Occipital lobe (tissue), 2 donors: ENCODE measurements around the gene WNK1. TPM values are rescaled to one million over a fixed set of nuclear protein-coding genes. Genes with fewer than 3 reads are reported as not detected.
"Not testable (repeated sequence)": the region's sequence is repeated elsewhere in the genome, so short reads cannot be mapped to it uniquely, and the experiment has no call there.

Source experiments
- DNase-seq: peaks from one replicate; lab custom pipeline; 2025; lab: John Stamatoyannopoulos, UW
- total RNA-seq: library from RNA; depleted of rRNA; stranded (reverse); fragments of >200 nt; gene quantifications from one replicate; pipeline ENCODE4 v1.2.3, GENCODE V29; 2014

The WNK1 gene
- 84.2 TPM for total RNA-seq

DNA sequence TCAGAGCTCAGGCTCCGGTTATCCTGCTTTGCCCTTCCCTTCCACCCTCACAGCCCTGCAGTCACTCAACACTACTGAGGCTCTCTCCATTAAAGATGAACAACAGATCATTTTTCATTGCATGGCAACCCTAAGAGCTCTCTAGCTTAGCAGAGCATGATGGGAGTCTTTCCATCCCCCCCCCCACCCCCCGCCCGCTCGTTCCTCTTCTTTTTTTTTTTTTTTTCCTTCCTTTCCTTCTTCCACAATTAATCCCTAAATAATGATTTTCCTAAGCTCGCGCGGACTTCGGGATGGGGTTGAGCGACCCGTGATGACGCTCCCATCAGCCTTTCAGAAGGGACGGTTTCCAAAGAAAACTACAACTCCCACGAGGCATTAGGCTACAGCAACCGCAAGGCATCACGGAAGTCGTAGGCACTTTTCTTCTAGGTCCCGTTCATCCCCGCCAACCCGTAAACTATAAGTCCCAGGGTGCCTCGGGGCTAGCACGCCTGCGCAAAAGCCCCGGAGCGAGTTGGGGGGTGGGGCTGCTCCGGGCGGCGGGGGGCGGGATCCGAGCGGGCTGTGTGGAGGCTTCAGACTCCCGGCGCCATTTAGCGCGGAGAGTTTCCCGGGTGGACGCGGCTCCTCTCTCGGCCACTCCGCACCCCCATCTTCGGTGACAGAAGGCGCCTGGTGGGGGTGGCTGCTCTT, at the start of gene WNK1:
TSS of gene WNK1 (plus strand) at position 581 of the 696 bp plus-strand sequence. CDS start 987 bp downstream, outside the sequence.
- DNase-seq = peak; percentile 98

DNA sequence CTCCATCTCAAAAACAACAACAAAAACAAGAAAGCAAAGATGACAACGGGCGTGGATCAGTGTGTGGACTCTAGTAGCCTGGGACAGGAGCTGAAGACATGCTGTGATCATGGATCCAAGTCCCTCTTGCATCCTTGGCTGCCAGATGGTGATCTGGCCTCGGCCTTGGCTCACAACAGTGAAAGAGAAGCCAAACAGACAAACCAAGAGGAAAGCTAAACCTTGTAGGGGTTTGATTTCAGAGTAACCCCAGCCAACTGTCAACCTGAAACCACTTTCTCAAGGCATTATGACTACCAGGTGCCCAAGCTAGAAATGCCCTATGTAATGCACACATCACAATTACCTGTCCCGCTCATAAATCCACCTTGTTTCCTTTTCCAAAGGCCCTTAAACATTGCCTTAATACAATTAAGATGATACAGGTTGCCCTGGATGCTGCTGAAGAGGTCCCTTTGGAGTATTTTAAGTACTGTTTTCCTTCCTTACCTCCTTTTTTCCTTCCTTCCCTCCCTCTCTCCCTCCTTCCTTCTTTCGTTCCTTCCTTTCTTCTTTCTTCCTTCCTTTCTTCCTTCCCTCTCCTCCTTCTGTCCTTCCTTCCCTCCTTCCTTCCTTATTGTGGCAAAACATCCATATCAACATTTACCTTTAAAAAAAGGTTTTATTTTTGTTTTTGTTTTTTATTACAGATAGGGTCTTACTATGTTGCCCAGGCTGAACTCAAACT, 47.7 kb upstream of the WNK1 start:
- DNase-seq = no peak

DNA sequence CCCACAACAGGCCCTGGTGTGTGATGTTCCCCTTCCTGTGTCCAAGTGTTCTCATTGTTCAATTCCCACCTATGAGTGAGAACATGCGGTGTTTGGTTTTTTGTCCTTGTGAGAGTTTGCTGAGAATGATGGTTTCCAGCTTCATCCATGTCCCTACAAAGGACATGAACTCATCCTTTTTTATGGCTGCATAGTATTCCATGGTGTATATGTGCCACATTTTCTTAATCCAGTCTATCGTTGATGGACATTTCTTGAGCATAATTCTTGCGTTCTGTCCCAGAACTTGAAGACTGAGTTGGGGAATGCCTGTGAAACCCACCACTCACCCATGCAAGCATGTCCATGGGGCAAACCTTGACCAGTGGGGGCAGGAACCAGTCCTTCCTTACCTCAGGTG, 44.3 kb upstream of the WNK1 start:
- not testable (repeated sequence) for DNase-seq

DNA sequence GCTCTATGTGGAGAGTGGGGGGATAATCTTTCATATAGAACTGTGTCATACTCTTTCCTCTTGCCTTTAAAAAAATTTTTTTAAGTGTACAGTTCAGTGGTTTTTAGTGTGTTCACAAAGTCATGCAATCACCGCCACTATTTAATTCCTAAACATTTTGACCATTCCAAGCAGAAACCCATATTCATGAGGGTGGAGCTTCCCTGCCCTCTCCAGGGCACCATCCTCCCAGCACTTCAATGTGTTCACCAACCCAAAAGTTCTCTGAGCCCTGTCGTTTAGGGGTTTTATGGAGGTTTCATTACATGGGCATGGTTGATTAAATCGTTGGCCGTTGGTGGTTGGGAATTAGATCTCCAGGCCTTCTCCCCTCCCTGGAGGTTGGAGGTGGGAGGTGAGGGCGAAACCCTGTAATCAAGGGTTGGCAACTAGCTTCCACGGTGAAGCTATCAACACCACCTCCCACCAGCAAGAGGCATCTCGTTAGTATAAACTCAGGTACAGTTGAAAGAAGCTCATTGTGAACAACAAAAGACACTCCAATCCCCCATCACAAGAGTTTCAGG, 42.8 kb upstream of the WNK1 start:
- no peak for DNase-seq

DNA sequence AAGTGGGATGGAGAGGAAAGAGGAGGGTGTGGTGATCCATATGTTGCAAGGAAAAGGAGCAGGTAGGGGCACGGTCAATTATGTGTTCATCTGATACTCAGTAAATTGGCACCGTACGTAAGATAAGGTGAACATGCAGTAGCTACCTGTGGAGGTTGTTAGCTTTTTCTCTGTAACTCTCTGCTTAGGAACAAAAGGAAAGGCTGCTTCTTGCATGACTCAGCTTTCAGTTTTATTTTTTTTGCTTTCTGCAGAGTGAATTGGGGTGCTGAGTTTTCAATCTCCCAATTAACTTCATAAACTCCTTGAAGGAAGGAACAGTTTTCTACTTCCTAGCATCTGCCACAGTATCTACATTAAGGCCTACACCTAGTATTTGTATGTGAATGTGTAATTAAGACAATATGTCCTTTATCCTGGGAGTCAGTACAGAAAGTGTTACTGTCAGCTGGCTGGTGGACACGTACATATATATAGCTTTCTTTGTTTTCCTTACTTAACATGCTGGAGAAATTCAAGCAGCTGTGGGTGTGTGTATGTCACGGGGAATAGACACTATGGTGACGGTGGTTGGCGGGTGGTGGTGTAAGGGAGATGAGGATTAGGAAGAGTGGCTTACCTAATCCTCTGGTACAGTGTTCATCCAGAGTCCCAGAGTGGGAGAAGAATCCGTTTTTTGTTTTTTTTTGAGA, 40.1 kb upstream of the WNK1 start:
- DNase-seq = peak; percentile 57

DNA sequence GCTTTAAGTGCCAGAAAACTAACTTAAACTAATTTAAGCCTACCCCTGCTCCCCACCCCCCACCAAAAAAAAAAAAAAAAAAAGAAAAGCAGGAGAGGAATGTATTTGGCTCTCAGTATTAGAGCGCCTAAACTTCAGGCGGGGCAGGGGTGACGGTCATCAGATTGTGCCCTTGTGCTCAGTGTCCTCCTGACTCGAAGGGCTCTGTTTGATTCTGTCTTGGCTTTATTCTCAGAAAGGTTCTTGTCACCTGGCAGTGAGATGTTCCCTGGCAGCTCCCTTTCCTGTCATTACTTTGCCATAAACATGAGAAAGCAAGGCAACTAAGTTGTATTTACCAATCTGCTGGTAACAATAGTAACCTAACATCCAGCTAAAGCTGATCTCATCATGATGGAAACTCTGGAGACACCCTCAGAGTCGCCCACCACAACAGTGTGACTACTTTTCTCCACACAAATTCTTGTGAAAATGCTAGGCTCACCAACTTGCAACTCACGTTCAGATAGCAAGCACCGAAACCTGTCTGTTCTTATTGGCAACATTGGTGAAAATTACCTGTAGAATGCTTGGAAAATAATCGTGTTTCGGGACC, 39.0 kb upstream of the WNK1 start:
- no peak for DNase-seq

DNA sequence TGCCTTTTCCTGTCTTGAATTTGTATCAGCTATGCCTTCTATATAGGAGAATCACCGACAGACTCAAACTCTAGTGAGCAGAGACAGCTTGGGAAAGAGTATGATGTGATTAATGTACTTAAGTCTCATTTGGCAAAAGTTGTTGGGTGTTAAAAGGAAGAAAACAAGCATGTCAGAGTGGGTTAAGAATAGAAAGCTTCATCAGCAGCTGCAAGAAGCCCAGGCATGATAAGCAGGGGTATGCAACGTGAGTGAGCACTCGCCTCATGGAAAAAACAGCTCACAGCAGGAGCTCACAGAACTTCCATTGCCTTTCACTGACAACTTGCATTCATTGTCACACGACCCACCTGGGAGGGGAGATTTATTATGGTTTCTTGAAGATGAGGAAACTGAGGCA, 35.9 kb upstream of the WNK1 start:
- DNase-seq = no peak

DNA sequence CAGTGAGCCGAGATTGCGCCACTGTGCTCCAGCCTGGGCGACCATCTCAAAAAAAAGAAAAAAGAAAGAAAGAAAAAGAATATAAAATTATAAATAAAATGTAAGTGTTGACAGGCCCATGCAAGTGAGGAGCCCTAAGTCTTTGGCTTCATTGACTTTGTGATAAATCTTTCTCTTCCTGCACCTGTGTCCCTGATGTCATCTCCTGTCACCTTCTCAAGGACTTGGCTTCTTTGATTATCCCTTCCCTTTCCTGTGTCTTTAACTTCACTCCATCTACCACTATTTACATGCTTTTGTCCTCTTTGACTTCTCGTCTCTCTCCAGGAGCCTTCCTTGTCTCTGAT, 33.6 kb upstream of the WNK1 start:
- no peak for DNase-seq

DNA sequence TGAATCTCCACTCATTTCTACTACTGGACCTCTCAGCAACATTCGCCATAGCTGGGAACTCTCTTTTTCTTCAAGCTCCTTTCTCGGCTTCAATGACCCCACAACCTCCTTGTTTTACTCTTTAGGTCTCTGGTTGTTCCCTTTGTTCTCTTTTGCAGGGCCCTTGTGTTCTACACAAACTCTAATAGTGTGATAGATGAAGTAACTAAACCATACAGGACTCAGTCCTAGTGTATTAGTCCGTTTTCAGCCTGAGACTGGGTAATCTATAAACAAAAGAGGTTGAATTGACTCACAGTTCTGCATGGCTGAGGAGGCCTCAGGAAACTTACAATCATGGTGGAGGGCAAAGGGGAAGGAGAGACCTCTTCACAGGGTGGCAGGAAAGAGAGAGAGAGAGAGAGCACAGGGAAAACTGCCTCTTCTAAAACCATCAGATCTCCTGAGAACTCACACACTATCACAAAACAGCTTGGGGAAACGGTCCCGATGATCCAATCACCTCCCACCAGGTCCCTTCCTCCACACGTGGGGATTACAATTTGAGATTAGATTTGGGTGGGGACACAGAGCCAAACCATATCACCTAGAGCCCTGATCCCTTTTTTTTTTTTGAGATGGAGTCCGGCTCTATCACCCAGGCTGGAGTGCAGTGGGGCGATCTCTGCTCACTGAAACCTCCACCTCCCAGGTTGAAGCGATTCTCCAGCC, 32.0 kb upstream of the WNK1 start:
- no peak for DNase-seq

DNA sequence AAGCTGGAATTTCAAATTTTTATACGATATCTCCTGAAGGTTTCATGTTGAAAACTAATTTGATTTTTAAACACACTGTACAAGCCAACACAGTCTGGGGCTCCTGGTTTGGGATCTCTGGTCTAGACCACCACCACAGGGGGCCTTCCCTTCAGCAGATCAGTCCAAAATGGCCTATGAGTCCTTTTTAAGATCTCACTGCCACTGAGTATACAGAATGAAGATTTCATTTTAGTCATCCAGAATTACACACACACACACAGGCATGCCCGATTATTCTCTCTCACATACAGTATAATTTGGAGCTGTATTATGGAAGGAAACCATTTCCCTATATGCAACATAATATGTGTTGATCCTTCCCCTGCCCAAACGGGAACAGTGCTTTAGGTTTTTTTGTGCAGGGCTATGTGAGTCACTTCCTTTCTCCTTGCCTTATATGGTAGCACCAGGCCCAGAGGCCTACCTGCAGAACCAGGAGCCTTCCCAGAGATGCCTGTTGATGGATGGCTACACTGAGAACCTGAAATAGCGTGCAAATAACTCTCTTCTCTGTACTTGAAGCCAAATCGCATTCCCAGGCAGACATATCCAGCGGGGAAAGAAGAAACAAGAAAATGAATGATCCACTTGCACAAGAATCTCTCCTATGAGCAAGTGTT, 28.1 kb upstream of the WNK1 start:
- no peak for DNase-seq

DNA sequence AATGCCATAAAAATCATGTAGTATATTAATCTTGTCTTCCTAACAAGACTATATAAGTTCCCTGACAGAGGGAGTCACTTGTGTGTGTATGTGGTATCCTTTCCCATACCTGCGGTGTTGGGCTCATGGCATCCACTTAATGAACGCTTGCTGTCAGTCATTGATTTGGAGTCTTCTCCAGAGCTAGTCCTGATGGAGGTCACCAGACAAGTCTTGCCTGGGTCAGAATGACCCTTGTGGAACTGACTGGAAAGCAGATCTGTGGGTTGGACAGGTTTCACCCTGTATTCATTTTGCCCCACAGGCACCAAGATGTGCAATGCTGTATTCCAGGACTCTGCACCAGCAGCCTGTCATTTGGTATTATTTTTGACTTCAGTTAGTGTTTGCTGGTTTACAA, 27.3 kb upstream of the WNK1 start:
- no peak for DNase-seq

DNA sequence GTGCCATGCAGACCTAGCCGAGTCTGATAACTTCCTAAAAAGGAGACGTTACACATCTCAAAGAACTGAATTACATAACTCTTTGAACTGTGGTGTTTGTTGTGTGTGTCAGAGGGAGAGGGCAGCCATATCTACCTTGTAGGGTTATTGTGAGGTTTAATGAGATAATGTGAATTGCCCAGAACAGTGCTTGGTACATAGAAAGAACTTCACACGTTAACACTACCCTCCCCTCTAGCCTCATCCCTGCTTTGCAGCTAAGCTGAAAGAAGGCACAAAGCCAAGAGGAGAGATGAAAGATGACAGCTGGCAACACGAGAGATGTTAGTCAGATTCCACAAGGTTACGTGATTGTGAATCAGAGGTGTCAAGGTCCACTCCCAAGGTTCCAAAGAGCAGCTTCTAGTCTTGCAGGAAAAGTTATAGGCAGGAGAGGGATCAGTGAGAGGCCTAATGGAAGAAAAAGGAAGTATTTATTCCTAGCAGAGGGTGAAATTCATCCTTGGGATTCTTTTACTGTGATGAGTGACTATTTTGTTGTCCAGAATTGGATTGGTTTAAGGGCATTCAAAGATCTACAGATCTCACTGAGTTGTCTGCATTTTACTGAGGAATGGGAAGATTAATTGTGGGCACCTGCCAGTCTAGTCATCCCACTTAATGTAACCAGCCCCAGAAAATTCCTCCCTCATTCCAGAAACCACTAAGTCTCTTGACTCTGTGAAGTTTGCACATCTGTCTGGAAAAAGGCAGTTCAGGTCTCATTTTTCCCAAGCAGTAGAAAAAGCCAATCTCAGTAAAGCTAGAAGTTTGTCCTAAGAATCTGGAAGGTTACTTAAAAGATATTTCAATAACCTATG, 25.9 kb upstream of the WNK1 start:
- no peak for DNase-seq

DNA sequence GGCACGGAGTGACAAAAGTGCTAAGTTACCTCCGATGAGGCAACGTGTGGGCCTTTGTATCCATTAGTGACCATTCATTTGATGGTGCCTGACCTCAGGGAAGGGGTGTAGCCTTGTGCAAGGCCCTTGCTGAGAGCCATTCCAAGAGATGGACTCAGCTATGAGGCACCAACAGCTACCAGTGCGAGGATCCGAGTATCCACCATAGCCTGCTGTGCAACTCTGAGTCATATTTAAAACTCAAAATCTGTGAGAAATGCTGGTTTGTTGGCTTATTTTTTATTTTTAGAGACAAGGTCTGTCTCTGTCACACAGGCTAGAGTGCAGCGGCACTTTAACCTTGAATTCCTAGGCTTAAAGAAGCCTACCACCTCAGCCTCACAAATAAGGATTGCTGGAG, 25.1 kb upstream of the WNK1 start:
- DNase-seq = no peak

DNA sequence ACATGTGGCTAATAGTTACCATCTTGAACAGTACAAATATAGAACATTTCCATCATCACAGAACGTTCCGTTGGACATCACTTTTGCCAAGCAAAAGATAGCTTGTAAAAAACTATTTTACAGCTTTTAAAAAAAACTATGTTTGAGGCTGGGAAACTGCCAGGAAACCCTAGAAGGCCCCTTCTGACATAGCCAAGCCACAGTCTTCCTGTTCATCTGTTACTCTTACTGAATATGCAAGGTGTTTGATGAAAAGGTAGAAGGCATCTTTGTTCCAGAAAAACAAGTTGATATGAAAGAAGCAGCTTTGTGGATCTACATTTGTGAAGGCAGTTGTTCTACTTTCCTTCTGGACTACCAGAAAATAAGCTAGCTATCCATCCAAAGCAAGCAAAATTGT, 23.6 kb upstream of the WNK1 start:
- DNase-seq = no peak

DNA sequence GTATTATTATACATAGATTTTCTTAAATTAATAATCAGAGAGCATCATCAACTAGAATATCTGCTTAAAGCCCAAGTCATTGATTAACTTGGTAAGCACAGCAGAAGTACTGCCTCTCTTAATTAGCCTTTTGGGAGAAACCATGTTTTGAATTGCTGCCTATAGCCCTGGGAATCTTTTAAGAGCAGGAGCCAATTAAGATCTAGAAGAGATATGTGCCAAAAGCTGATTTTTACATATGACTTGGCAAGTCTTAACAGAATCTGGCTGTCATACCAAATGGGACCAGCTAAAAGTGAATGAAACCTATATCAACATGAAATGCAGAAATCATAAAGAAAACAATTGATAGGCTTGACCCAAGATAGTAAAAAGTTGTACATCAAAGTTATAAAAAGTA, 23.2 kb upstream of the WNK1 start:
- no peak for DNase-seq

DNA sequence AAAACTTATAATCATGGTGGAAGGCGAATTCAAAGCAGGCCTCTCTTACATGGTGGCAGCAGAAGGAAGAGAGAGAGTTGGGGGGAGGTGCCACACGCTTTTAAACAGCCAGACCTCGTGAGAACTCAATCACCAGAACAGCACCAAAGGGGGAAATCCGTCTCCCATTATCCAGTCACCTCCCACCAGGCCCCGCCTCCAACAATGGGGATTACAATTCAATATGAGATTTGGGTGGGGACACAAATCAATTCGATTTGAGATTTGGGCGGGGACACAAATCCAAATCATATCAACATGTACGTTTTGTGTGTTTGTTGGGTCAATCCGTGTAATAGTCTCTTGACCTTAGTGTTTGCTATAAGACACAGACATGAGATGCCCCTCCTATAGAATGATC, 21.8 kb upstream of the WNK1 start:
- DNase-seq = no peak

DNA sequence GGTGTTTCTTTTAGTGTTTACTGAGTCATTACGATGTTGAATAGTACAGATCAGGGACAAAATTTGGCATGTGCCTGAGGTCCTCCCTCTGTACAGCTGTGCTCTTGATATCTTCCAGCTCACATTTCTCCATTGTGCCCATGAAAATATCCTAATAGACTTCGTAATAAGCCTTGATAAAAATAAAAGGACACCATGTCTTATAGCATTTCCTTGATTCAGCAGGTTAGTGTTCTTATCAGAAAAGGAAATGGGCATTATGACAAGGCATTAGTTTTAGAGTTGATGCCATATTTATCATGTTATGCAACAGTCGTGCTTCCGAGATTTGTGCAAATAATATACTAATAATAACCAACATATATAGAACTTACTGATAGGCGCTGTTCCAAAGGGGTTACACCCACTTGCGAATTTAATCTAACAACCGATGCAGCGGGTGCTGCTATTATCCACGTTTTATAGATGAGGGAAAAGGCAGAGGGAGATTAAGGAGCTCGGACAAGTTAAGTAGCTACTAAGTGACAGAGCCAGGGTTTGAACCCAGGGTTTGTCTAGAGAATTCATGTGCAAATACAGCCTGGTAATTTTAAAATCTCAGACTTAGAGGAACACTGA, 15.1 kb upstream of the WNK1 start:
- no peak for DNase-seq

DNA sequence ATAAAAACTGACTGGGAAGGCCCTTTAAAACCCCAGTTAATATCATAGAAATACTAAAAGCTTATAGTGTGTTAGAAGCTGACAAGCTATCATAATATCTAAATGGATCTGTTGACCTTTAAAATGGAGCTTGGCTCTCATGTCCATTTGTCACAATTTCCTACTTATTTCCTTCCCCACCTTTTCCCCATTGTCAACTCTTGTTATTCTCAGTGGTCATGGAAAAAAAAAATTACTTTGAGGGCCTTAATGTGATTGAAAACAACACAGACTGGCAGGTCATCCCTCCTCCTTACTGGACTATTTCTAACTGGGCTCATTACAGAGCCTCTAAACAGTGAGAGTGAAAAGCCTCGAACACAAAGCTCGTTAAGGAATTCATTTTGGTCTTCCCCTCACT, 13.7 kb upstream of the WNK1 start:
- no peak for DNase-seq

DNA sequence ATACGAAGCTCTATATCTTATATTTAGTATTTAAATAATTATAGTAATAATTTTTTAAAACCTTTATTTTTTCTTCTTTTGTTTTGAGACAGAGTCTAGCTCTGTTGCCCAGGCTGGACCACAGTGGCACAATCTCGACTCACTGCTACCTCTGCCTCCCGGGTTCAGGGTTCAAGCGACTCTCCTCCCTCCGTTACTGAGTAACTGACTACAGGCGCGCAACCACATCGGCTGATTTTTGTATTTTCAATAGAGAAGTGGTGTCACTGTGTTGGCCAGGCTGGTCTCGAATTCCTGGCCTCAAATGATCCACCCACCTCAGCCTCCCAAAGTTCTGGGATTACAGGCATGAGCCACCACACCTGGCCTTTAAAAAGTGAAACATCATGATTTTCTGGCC, 13.0 kb upstream of the WNK1 start:
- DNase-seq = no peak
